ENCODE data around the gene ATF4. TPM values are rescaled to one million over a fixed set of nuclear protein-coding genes. Genes with fewer than 3 reads are reported as not detected.

Gene ATF4
- total and polyA plus RNA-seq, 2 of the 13 experiments (the other 11 are each of a cell fraction or from before 2014, with no cell fraction given) = 486 to 1,297 TPM

DNA sequence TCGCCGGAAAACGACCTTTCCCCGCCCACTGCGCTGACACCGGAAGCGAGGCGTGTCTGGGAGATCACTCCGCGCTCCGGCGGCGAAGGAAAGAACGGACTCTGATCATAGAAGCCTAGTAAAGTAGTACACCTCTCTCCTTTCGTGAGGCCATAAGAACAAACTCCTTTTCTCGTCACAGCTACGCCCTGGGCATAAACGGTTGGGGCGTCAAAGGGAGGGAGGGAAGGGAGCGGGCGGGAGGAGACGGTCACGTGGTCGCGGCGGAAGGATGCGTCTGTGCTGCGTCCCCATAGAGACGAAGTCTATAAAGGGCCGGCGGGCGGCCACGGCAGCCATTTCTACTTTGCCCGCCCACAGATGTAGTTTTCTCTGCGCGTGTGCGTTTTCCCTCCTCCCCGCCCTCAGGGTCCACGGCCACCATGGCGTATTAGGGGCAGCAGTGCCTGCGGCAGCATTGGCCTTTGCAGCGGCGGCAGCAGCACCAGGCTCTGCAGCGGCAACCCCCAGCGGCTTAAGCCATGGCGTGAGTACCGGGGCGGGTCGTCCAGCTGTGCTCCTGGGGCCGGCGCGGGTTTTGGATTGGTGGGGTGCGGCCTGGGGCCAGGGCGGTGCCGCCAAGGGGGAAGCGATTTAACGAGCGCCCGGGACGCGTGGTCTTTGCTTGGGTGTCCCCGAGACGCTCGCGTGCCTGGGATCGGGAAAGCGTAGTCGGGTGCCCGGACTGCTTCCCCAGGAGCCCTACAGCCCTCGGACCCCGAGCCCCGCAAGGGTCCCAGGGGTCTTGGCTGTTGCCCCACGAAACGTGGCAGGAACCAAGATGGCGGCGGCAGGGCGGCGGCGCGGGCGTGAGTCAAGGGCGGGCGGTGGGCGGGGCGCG, at the start of gene ATF4 (continued):
- TF ChIP-seq, protein P1, sequence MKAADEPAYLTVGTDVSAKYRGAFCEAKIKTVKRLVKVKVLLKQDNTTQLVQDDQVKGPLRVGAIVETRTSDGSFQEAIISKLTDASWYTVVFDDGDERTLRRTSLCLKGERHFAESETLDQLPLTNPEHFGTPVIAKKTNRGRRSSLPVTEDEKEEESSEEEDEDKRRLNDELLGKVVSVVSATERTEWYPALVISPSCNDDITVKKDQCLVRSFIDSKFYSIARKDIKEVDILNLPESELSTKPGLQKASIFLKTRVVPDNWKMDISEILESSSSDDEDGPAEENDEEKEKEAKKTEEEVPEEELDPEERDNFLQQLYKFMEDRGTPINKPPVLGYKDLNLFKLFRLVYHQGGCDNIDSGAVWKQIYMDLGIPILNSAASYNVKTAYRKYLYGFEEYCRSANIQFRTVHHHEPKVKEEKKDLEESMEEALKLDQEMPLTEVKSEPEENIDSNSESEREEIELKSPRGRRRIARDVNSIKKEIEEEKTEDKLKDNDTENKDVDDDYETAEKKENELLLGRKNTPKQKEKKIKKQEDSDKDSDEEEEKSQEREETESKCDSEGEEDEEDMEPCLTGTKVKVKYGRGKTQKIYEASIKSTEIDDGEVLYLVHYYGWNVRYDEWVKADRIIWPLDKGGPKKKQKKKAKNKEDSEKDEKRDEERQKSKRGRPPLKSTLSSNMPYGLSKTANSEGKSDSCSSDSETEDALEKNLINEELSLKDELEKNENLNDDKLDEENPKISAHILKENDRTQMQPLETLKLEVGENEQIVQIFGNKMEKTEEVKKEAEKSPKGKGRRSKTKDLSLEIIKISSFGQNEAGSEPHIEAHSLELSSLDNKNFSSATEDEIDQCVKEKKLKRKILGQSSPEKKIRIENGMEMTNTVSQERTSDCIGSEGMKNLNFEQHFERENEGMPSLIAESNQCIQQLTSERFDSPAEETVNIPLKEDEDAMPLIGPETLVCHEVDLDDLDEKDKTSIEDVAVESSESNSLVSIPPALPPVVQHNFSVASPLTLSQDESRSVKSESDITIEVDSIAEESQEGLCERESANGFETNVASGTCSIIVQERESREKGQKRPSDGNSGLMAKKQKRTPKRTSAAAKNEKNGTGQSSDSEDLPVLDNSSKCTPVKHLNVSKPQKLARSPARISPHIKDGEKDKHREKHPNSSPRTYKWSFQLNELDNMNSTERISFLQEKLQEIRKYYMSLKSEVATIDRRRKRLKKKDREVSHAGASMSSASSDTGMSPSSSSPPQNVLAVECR (CRISPR knock-in tag; IDR thresholded peaks at IDR 0.05; ENCODE audit: borderline replicate concordance) = peak; percentile 67; the same call in 1 of the 2 replicates
- TF ChIP-seq ATRX (CRISPR knock-in tag; IDR thresholded peaks at IDR 0.05; ENCODE audit: borderline replicate concordance) = 0 out of 2 replicates have a peak, but pooled peaks have one; percentile 60
- no peak for TF ChIP-seq CENPX (CRISPR knock-in tag; IDR thresholded peaks at IDR 0.05)
- TF ChIP-seq, protein P2, sequence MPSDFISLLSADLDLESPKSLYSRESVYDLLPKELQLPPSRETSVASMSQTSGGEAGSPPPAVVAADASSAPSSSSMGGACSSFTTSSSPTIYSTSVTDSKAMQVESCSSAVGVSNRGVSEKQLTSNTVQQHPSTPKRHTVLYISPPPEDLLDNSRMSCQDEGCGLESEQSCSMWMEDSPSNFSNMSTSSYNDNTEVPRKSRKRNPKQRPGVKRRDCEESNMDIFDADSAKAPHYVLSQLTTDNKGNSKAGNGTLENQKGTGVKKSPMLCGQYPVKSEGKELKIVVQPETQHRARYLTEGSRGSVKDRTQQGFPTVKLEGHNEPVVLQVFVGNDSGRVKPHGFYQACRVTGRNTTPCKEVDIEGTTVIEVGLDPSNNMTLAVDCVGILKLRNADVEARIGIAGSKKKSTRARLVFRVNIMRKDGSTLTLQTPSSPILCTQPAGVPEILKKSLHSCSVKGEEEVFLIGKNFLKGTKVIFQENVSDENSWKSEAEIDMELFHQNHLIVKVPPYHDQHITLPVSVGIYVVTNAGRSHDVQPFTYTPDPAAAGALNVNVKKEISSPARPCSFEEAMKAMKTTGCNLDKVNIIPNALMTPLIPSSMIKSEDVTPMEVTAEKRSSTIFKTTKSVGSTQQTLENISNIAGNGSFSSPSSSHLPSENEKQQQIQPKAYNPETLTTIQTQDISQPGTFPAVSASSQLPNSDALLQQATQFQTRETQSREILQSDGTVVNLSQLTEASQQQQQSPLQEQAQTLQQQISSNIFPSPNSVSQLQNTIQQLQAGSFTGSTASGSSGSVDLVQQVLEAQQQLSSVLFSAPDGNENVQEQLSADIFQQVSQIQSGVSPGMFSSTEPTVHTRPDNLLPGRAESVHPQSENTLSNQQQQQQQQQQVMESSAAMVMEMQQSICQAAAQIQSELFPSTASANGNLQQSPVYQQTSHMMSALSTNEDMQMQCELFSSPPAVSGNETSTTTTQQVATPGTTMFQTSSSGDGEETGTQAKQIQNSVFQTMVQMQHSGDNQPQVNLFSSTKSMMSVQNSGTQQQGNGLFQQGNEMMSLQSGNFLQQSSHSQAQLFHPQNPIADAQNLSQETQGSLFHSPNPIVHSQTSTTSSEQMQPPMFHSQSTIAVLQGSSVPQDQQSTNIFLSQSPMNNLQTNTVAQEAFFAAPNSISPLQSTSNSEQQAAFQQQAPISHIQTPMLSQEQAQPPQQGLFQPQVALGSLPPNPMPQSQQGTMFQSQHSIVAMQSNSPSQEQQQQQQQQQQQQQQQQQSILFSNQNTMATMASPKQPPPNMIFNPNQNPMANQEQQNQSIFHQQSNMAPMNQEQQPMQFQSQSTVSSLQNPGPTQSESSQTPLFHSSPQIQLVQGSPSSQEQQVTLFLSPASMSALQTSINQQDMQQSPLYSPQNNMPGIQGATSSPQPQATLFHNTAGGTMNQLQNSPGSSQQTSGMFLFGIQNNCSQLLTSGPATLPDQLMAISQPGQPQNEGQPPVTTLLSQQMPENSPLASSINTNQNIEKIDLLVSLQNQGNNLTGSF (CRISPR knock-in tag; IDR thresholded peaks at IDR 0.05) = peak; percentile 55
- TF ChIP-seq SRSF4 (IDR thresholded peaks at IDR 0.05; ENCODE audit: low read depth, low read length, poor library complexity, severe bottlenecking) = peak; percentile 85
- TF ChIP-seq BRD4 (CRISPR knock-in tag; IDR thresholded peaks at IDR 0.05) = peak; percentile 90
- no peak for TF ChIP-seq IKZF4 (CRISPR knock-in tag; IDR thresholded peaks at IDR 0.05; ENCODE audit: borderline replicate concordance, low read depth, not compliant biosample characterization)
- TF ChIP-seq EED (CRISPR knock-in tag; IDR thresholded peaks at IDR 0.05) = peak; percentile 95
- peak; percentile 91 for TF ChIP-seq ZNF296 (CRISPR knock-in tag; conservative IDR thresholded peaks at IDR 0.05)
- TF ChIP-seq, protein P3, sequence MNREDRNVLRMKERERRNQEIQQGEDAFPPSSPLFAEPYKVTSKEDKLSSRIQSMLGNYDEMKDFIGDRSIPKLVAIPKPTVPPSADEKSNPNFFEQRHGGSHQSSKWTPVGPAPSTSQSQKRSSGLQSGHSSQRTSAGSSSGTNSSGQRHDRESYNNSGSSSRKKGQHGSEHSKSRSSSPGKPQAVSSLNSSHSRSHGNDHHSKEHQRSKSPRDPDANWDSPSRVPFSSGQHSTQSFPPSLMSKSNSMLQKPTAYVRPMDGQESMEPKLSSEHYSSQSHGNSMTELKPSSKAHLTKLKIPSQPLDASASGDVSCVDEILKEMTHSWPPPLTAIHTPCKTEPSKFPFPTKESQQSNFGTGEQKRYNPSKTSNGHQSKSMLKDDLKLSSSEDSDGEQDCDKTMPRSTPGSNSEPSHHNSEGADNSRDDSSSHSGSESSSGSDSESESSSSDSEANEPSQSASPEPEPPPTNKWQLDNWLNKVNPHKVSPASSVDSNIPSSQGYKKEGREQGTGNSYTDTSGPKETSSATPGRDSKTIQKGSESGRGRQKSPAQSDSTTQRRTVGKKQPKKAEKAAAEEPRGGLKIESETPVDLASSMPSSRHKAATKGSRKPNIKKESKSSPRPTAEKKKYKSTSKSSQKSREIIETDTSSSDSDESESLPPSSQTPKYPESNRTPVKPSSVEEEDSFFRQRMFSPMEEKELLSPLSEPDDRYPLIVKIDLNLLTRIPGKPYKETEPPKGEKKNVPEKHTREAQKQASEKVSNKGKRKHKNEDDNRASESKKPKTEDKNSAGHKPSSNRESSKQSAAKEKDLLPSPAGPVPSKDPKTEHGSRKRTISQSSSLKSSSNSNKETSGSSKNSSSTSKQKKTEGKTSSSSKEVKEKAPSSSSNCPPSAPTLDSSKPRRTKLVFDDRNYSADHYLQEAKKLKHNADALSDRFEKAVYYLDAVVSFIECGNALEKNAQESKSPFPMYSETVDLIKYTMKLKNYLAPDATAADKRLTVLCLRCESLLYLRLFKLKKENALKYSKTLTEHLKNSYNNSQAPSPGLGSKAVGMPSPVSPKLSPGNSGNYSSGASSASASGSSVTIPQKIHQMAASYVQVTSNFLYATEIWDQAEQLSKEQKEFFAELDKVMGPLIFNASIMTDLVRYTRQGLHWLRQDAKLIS (CRISPR knock-in tag; IDR thresholded peaks at IDR 0.05) = peak; percentile 89; the same call in 1 of the 2 replicates
- TF ChIP-seq NAIF1 (CRISPR knock-in tag; IDR thresholded peaks at IDR 0.05; ENCODE audit: borderline replicate concordance) = no peak
- TF ChIP-seq NR3C1 (CRISPR knock-in tag; IDR thresholded peaks at IDR 0.05) = no peak; the same call in 1 of the 2 replicates
- peak; percentile 39; the same call in 1 of the 2 replicates for TF ChIP-seq BORCS8-MEF2B (CRISPR knock-in tag; IDR thresholded peaks at IDR 0.05)
- 0 out of 2 replicates have a peak, but pooled peaks have one; percentile 22 for TF ChIP-seq HMG20A (CRISPR knock-in tag; IDR thresholded peaks at IDR 0.05; ENCODE audit: borderline replicate concordance)

Measured in HepG2 (cell line).